Progenitor cell of endocrine pancreas (in vitro differentiated cells): ENCODE results near the gene LIMS1. TPM values are rescaled to one million over a fixed set of nuclear protein-coding genes. Genes with fewer than 3 reads are reported as not detected.
A peak's percentile ranks its signal among the peaks of the same experiment; 100 is the strongest.

Experiments used
- DNase-seq: peaks from one replicate; pipeline ENCODE4 v3.0.0; 2021; ENCODE audit warnings: low spot score; ENCODE audit not compliant: unreplicated experiment
- H3K27ac Mint-ChIP-seq: 2 replicates; pipeline ENCODE4 v1.8.0; 2021; ENCODE audit warnings: mild to moderate bottlenecking, moderate library complexity, mixed read lengths
- H3K27me3 Mint-ChIP-seq: 2 replicates; pipeline ENCODE4 v1.8.0; 2021; ENCODE audit warnings: mixed read lengths
- H3K36me3 Mint-ChIP-seq: 2 replicates; pipeline ENCODE4 v1.8.0; 2022; ENCODE audit warnings: mixed read lengths; ENCODE audit not compliant: insufficient read depth
- H3K4me1 Mint-ChIP-seq: 2 replicates; pipeline ENCODE4 v1.8.0; 2021; ENCODE audit warnings: low read depth, mixed read lengths
- H3K4me3 Mint-ChIP-seq: 2 replicates; pipeline ENCODE4 v1.8.0; 2021; ENCODE audit warnings: low read depth, mild to moderate bottlenecking, moderate library complexity, mixed read lengths
- H3K9me3 Mint-ChIP-seq: 2 replicates; pipeline ENCODE4 v1.8.0; 2021; ENCODE audit warnings: low read depth, mixed read lengths
- CTCF ChIP-seq: fragments of 200-600 bp; sonication (generic); IDR thresholded peaks from one replicate; pipeline ENCODE4 v1.5.0; 2021; ENCODE audit warnings: antibody characterized with exemption, mild to moderate bottlenecking; ENCODE audit not compliant: unreplicated experiment
- total RNA-seq: library from RNA; stranded (reverse); gene quantifications from 2 replicates; pipeline ENCODE4 v1.2.1, GENCODE V29; 2021

The LIMS1 gene
- total RNA-seq, 1 donor from 2014 or later = 37.7 TPM

- Mint-ChIP-seq H3K4me3 (no peak overlapping the region), H3K27ac (peak overlapping the region; percentile 81), H3K27me3 (no peaks in the 10 kb centered on the region), H3K4me1 (peaks cover 19% of the 10 kb centered on the region), H3K9me3 (no peaks in the 10 kb centered on the region), H3K36me3 (no peaks in the 10 kb centered on the region)
- DNase-seq = no peak
- TF ChIP-seq CTCF = no peak
Observed at GRCh38 chr2:108575132-108575966, 41.1 kb downstream of the LIMS1 start.

GRCh38 chr2:108577099-108577498, 42.8 kb downstream of the LIMS1 start:
- TF ChIP-seq CTCF = no peak

GRCh38 chr2:108579623-108580022, 45.4 kb downstream of the LIMS1 start:
- Mint-ChIP-seq H3K4me1 (peaks cover 21% of the 10 kb centered on the region), H3K27ac (no peak overlapping the region), H3K9me3 (no peaks in the 10 kb centered on the region), H3K4me3 (no peak overlapping the region), H3K27me3 (no peaks in the 10 kb centered on the region), H3K36me3 (no peaks in the 10 kb centered on the region)
- no peak for TF ChIP-seq CTCF
- DNase-seq = no peak

More at GRCh38 chr2:108577099-108577498, 42.8 kb downstream of the LIMS1 start:
- H3K36me3 Mint-ChIP-seq = no peaks in the 10 kb centered on the region
- peaks cover 18% of the 10 kb centered on the region for H3K4me1 Mint-ChIP-seq
- no peak overlapping the region for H3K4me3 Mint-ChIP-seq
- no peak overlapping the region for H3K27ac Mint-ChIP-seq
- DNase-seq = no peak
- H3K27me3 Mint-ChIP-seq = no peaks in the 10 kb centered on the region
- no peaks in the 10 kb centered on the region for H3K9me3 Mint-ChIP-seq

GRCh38 chr2:108580050-108580449, 45.8 kb downstream of the LIMS1 start:
- Mint-ChIP-seq H3K9me3 (no peaks in the 10 kb centered on the region), H3K27me3 (no peaks in the 10 kb centered on the region), H3K4me3 (no peak overlapping the region), H3K4me1 (peaks cover 19% of the 10 kb centered on the region), H3K27ac (no peak overlapping the region), H3K36me3 (no peaks in the 10 kb centered on the region)
- no peak for DNase-seq
- TF ChIP-seq CTCF = no peak

- peak; percentile 90 for TF ChIP-seq CTCF
- H3K27ac Mint-ChIP-seq = no peak overlapping the region
Observed at GRCh38 chr2:108583903-108584520, 49.7 kb downstream of the LIMS1 start.

More at GRCh38 chr2:108583903-108584520, 49.7 kb downstream of the LIMS1 start:
- H3K4me3 Mint-ChIP-seq = no peak overlapping the region
- peaks cover 23% of the 10 kb centered on the region for H3K4me1 Mint-ChIP-seq
- H3K36me3 Mint-ChIP-seq = no peaks in the 10 kb centered on the region
- no peaks in the 10 kb centered on the region for H3K27me3 Mint-ChIP-seq
- H3K9me3 Mint-ChIP-seq = no peaks in the 10 kb centered on the region
- peak; percentile 25 for DNase-seq
